Measurements from ENCODE around the gene RHBDL2. TPM values are rescaled to one million over a fixed set of nuclear protein-coding genes. Genes with fewer than 3 reads are reported as not detected.

Gene RHBDL2
- total and polyA plus RNA-seq, 4 experiments from 2014 or later = not detected

- DNase-seq = no peak
- Histone ChIP-seq H3K9me3 (ENCODE audit: control insufficient read depth in 1 of 2, low read length in 2 of 2) (no peaks in the 10 kb centered on the region), H3K27ac (ENCODE audit: low read depth, low read length) (no peak overlapping the region), H3K4me1 (ENCODE audit: insufficient read depth, low read length) (no peaks in the 10 kb centered on the region), H3K36me3 (ENCODE audit: insufficient read depth, low read length) (no peaks in the 10 kb centered on the region), H3K27me3 (ENCODE audit: insufficient read depth, low read length) (no peaks in the 10 kb centered on the region), H3K4me3 (ENCODE audit: low read length in 2 of 2) (no peak overlapping the region)
- Mint-ChIP-seq H3K27ac (no peak overlapping the region), H3K4me1 (no peaks in the 10 kb centered on the region), H3K27me3 (no peaks in the 10 kb centered on the region), H3K9me3 (no peaks in the 10 kb centered on the region), H3K4me3 (no peak overlapping the region), H3K36me3 (no peaks in the 10 kb centered on the region)
- CTCF ChIA-PET (ENCODE audit: partially characterized antibody) = no interaction called here
- POLR2A ChIA-PET (ENCODE audit: partially characterized antibody) = no interaction called here
- intact Hi-C loops (cut with micrococcal nuclease) = no loop called here
Observed at GRCh38 chr1:38898653-38899230, 42.9 kb downstream of the RHBDL2 start.

GRCh38 chr1:38896169-38896568 is 45.5 kb downstream of the RHBDL2 start:
- Mint-ChIP-seq H3K36me3 (no peaks in the 10 kb centered on the region), H3K9me3 (no peaks in the 10 kb centered on the region), H3K27me3 (no peaks in the 10 kb centered on the region), H3K4me1 (no peaks in the 10 kb centered on the region), H3K27ac (no peak overlapping the region), H3K4me3 (no peak overlapping the region)
- no peak for DNase-seq
- no peaks in the 10 kb centered on the region for H3K27me3 ChIP-seq (ENCODE audit: insufficient read depth, low read length)
- CTCF ChIA-PET (ENCODE audit: partially characterized antibody) = no interaction called here
- H3K4me1 ChIP-seq (ENCODE audit: insufficient read depth, low read length) = no peaks in the 10 kb centered on the region
- H3K9me3 ChIP-seq (ENCODE audit: control insufficient read depth in 1 of 2, low read length in 2 of 2) = no peaks in the 10 kb centered on the region
- intact Hi-C loops (cut with micrococcal nuclease) = no loop called here
- no peaks in the 10 kb centered on the region for H3K36me3 ChIP-seq (ENCODE audit: insufficient read depth, low read length)
- H3K27ac ChIP-seq (ENCODE audit: low read depth, low read length) = no peak overlapping the region
- POLR2A ChIA-PET (ENCODE audit: partially characterized antibody) = no interaction called here
- no peak overlapping the region for H3K4me3 ChIP-seq (ENCODE audit: low read length in 2 of 2)

- no peaks in the 10 kb centered on the region for H3K4me1 Mint-ChIP-seq
- Histone ChIP-seq H3K4me1 (ENCODE audit: insufficient read depth, low read length) (no peaks in the 10 kb centered on the region), H3K9me3 (ENCODE audit: control insufficient read depth in 1 of 2, low read length in 2 of 2) (no peaks in the 10 kb centered on the region), H3K36me3 (ENCODE audit: insufficient read depth, low read length) (no peaks in the 10 kb centered on the region), H3K27me3 (ENCODE audit: insufficient read depth, low read length) (no peaks in the 10 kb centered on the region), H3K4me3 (ENCODE audit: low read length in 2 of 2) (no peak overlapping the region), H3K27ac (ENCODE audit: low read depth, low read length) (no peak overlapping the region)
- no peak overlapping the region for H3K4me3 Mint-ChIP-seq
- H3K36me3 Mint-ChIP-seq = no peaks in the 10 kb centered on the region
- DNase-seq = no peak
- no peak overlapping the region for H3K27ac Mint-ChIP-seq
- no peaks in the 10 kb centered on the region for H3K9me3 Mint-ChIP-seq
- ChIA-PET POLR2A (ENCODE audit: partially characterized antibody) (no interaction called here), CTCF (ENCODE audit: partially characterized antibody) (interaction anchor here (0.8 to 2.7 kb wide), 3 partner anchors 37 to 198 kb away, joined by 3 to 16 read pairs (median 3); no protein-coding TSS in a partner anchor)
- no peaks in the 10 kb centered on the region for H3K27me3 Mint-ChIP-seq
- intact Hi-C loops (cut with micrococcal nuclease) = no loop called here
Observed at GRCh38 chr1:38892976-38893375, 48.7 kb downstream of the RHBDL2 start.

GRCh38 chr1:38891753-38892152 is 49.9 kb downstream of the RHBDL2 start:
- CTCF ChIA-PET (ENCODE audit: partially characterized antibody) = interaction anchor here (1.4 to 2.7 kb wide), 2 partner anchors 194 to 199 kb away, joined by 3 to 16 read pairs; no protein-coding TSS in a partner anchor
- H3K27me3 Mint-ChIP-seq = no peaks in the 10 kb centered on the region

GRCh38 chr1:38889589-38889988 is 52.0 kb downstream of the RHBDL2 start:
- H3K27me3 ChIP-seq (ENCODE audit: insufficient read depth, low read length) = no peaks in the 10 kb centered on the region
- no peaks in the 10 kb centered on the region for H3K9me3 Mint-ChIP-seq
- H3K4me3 Mint-ChIP-seq = no peak overlapping the region
- H3K4me1 Mint-ChIP-seq = no peaks in the 10 kb centered on the region
- POLR2A ChIA-PET (ENCODE audit: partially characterized antibody) = no interaction called here
- CTCF ChIA-PET (ENCODE audit: partially characterized antibody) = interaction anchor here (1.0 kb wide), 1 partner anchor 25 kb away, joined by 4 read pairs; no protein-coding TSS in a partner anchor
- no peaks in the 10 kb centered on the region for H3K27me3 Mint-ChIP-seq
- intact Hi-C loops (cut with micrococcal nuclease) = no loop called here
- no peak overlapping the region for H3K4me3 ChIP-seq (ENCODE audit: low read length in 2 of 2)
- no peaks in the 10 kb centered on the region for H3K36me3 ChIP-seq (ENCODE audit: insufficient read depth, low read length)
- no peaks in the 10 kb centered on the region for H3K36me3 Mint-ChIP-seq
- no peak overlapping the region for H3K27ac Mint-ChIP-seq
- no peak for DNase-seq
- no peak overlapping the region for H3K27ac ChIP-seq (ENCODE audit: low read depth, low read length)
- H3K9me3 ChIP-seq (ENCODE audit: control insufficient read depth in 1 of 2, low read length in 2 of 2) = no peaks in the 10 kb centered on the region
- no peaks in the 10 kb centered on the region for H3K4me1 ChIP-seq (ENCODE audit: insufficient read depth, low read length)

More at GRCh38 chr1:38891753-38892152, 49.9 kb downstream of the RHBDL2 start:
- H3K4me3 Mint-ChIP-seq = no peak overlapping the region
- DNase-seq = peak in 1 of 5 donors; percentile 13
- no peaks in the 10 kb centered on the region for H3K27me3 ChIP-seq (ENCODE audit: insufficient read depth, low read length)
- H3K36me3 ChIP-seq (ENCODE audit: insufficient read depth, low read length) = no peaks in the 10 kb centered on the region
- H3K9me3 Mint-ChIP-seq = no peaks in the 10 kb centered on the region
- no peaks in the 10 kb centered on the region for H3K4me1 Mint-ChIP-seq
- no peak overlapping the region for H3K4me3 ChIP-seq (ENCODE audit: low read length in 2 of 2)
- no peak overlapping the region for H3K27ac Mint-ChIP-seq
- H3K4me1 ChIP-seq (ENCODE audit: insufficient read depth, low read length) = no peaks in the 10 kb centered on the region
- H3K9me3 ChIP-seq (ENCODE audit: control insufficient read depth in 1 of 2, low read length in 2 of 2) = no peaks in the 10 kb centered on the region
- POLR2A ChIA-PET (ENCODE audit: partially characterized antibody) = no interaction called here
- intact Hi-C loops (cut with micrococcal nuclease) = no loop called here
- no peaks in the 10 kb centered on the region for H3K36me3 Mint-ChIP-seq
- no peak overlapping the region for H3K27ac ChIP-seq (ENCODE audit: low read depth, low read length)

GRCh38 chr1:38888423-38889333 is 53.0 kb downstream of the RHBDL2 start:
- no peaks in the 10 kb centered on the region for H3K4me1 ChIP-seq (ENCODE audit: insufficient read depth, low read length)
- no peaks in the 10 kb centered on the region for H3K27me3 ChIP-seq (ENCODE audit: insufficient read depth, low read length)
- Mint-ChIP-seq H3K9me3 (no peaks in the 10 kb centered on the region), H3K27me3 (no peaks in the 10 kb centered on the region), H3K4me3 (no peak overlapping the region), H3K36me3 (no peaks in the 10 kb centered on the region), H3K4me1 (no peaks in the 10 kb centered on the region), H3K27ac (no peak overlapping the region)
- DNase-seq = no peak
- H3K9me3 ChIP-seq (ENCODE audit: control insufficient read depth in 1 of 2, low read length in 2 of 2) = no peaks in the 10 kb centered on the region
- ChIA-PET CTCF (ENCODE audit: partially characterized antibody) (interaction anchor here (1.0 kb wide), 1 partner anchor 24 kb away, joined by 4 read pairs; no protein-coding TSS in a partner anchor), POLR2A (ENCODE audit: partially characterized antibody) (no interaction called here)
- no peak overlapping the region for H3K4me3 ChIP-seq (ENCODE audit: low read length in 2 of 2)
- H3K27ac ChIP-seq (ENCODE audit: low read depth, low read length) = no peak overlapping the region
- intact Hi-C loops (cut with micrococcal nuclease) = no loop called here
- no peaks in the 10 kb centered on the region for H3K36me3 ChIP-seq (ENCODE audit: insufficient read depth, low read length)

- intact Hi-C loops (cut with micrococcal nuclease) = no loop called here
- Histone ChIP-seq H3K27ac (ENCODE audit: low read depth, low read length) (no peak overlapping the region), H3K36me3 (ENCODE audit: insufficient read depth, low read length) (no peaks in the 10 kb centered on the region), H3K9me3 (ENCODE audit: control insufficient read depth in 1 of 2, low read length in 2 of 2) (no peaks in the 10 kb centered on the region), H3K4me3 (ENCODE audit: low read length in 2 of 2) (no peak overlapping the region), H3K4me1 (ENCODE audit: insufficient read depth, low read length) (no peaks in the 10 kb centered on the region), H3K27me3 (ENCODE audit: insufficient read depth, low read length) (no peaks in the 10 kb centered on the region)
- no peak for DNase-seq
- no peaks in the 10 kb centered on the region for H3K4me1 Mint-ChIP-seq
- ChIA-PET CTCF (ENCODE audit: partially characterized antibody) (no interaction called here), POLR2A (ENCODE audit: partially characterized antibody) (no interaction called here)
- no peaks in the 10 kb centered on the region for H3K27me3 Mint-ChIP-seq
- H3K4me3 Mint-ChIP-seq = no peak overlapping the region
- no peaks in the 10 kb centered on the region for H3K36me3 Mint-ChIP-seq
- no peaks in the 10 kb centered on the region for H3K9me3 Mint-ChIP-seq
- no peak overlapping the region for H3K27ac Mint-ChIP-seq
Observed at GRCh38 chr1:38885092-38885491, 56.5 kb downstream of the RHBDL2 start.

Measured in CD4-positive, alpha-beta memory T cell (primary cell).